Erythroblast (primary cell): ENCODE measurements around the gene CIC.

Source experiments
- GATA1 ChIP-seq: IDR thresholded peaks from 2 replicates; pipeline ENCODE4 v1.6.1; 2011; ENCODE audit warnings: low read depth, mild to moderate bottlenecking, control low read depth, low read length, moderate library complexity
- POLR2A ChIP-seq: IDR thresholded peaks from 2 replicates; pipeline ENCODE4 v1.6.1; 2011; ENCODE audit warnings: mild to moderate bottlenecking, low read length

- TF ChIP-seq POLR2A (no peak), GATA1 (no peak)
Measured at GRCh38 chr19:42273407-42274064, 4.5 kb downstream of the CIC start.
